Cardiac muscle cell (in vitro differentiated cells and primary cell): ENCODE data around the gene PCP4L1. TPM values are rescaled to one million over a fixed set of nuclear protein-coding genes. Genes with fewer than 3 reads are reported as not detected.

Experiments
- DNase-seq, 2 donors: peaks; one replicate each; pipeline versions ENCODE4 v3.0.0 to v3.0.0-alpha.2; 2010 to 2017; ENCODE audit warnings: low read depth in 1 of 2, low spot score in 1 of 2
- H3K27ac ChIP-seq: fragments of 200-600 bp; sonication (generic); 2 replicates; pipeline ENCODE4 v1.5.1; 2016
- H3K27me3 ChIP-seq: fragments of 200-600 bp; sonication (generic); 2 replicates; pipeline ENCODE4 v1.6.0; 2016; ENCODE audit warnings: control low read depth
- H3K36me3 ChIP-seq: fragments of 200-600 bp; sonication (generic); 2 replicates; pipeline ENCODE4 v1.5.1; 2016; ENCODE audit warnings: control low read depth
- H3K4me1 ChIP-seq: fragments of 200-600 bp; sonication (generic); 2 replicates; pipeline ENCODE4 v1.8.1; 2017; ENCODE audit warnings: low read depth, mild to moderate bottlenecking, mixed run types
- H3K4me3 ChIP-seq: fragments of 200-600 bp; sonication (generic); 2 replicates; pipeline ENCODE4 v1.5.1; 2016; ENCODE audit warnings: mild to moderate bottlenecking
- H3K9me3 ChIP-seq: fragments of 200-600 bp; sonication (generic); 2 replicates; pipeline ENCODE4 v1.5.1; 2017; ENCODE audit warnings: low read depth, mild to moderate bottlenecking, control low read depth
- CTCF ChIP-seq: IDR thresholded peaks from 2 replicates; pipeline ENCODE4 v1.5.1; 2012; ENCODE audit warnings: low read depth, mild to moderate bottlenecking, low read length
- polyA plus RNA-seq: library from polyadenylated mRNA; unstranded; fragments of >200 nt; fragmentation: Nextera tagmentation; extraction: Ambion mirVana; gene quantifications from 2 replicates; pipeline ENCODE4 v1.2.1, GENCODE V29; 2016
- total RNA-seq: library from RNA; depleted of rRNA; stranded (reverse); fragments of >200 nt; gene quantifications from 2 replicates; pipeline ENCODE4 v1.2.3, GENCODE V29; 2016

Gene PCP4L1
- total and polyA plus RNA-seq, 2 experiments from 2014 or later, result 0.21 TPM; not detected in 1

DNA sequence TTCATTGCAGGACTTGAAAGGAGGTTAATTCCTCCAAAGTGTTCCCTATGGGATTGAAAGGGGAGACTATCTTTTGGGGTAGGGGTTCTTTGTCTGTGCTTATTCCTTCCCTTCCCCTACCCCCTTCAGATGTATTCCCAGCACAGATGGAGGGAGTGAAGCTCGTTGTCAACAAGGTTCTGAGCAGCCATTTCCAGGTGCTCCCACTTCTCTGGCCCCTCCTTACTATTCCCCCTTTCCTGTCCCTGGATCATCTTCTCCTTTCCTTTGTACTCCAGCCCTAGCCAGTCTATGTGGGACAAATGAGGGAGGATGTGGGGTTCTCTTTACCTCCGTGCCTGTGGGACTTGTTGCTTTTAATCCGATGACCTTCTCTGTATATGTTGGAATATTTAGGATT lies 31.8 kb upstream of the PCP4L1 start:
- peak overlapping the region; percentile 86 for H3K4me3 ChIP-seq
- no peak overlapping the region for H3K27ac ChIP-seq
- no peak for TF ChIP-seq CTCF
- H3K27me3 ChIP-seq, result no peaks in the 10 kb centered on the region
- DNase-seq, result no peak
- H3K9me3 ChIP-seq, result no peaks in the 10 kb centered on the region
- peaks cover 8% of the 10 kb centered on the region for H3K4me1 ChIP-seq
- H3K36me3 ChIP-seq, result no peaks in the 10 kb centered on the region

- Histone ChIP-seq H3K36me3 (no peaks in the 10 kb centered on the region), H3K9me3 (no peaks in the 10 kb centered on the region), H3K27ac (no peak overlapping the region), H3K4me3 (no peak overlapping the region), H3K4me1 (peaks cover 13% of the 10 kb centered on the region), H3K27me3 (no peaks in the 10 kb centered on the region)
- peak; percentile 83 to 92 for DNase-seq
- peak; percentile 77 for TF ChIP-seq CTCF
These were observed 31.2 kb upstream of the PCP4L1 start for GRCh38 chr1:161227196-161227871.

DNA sequence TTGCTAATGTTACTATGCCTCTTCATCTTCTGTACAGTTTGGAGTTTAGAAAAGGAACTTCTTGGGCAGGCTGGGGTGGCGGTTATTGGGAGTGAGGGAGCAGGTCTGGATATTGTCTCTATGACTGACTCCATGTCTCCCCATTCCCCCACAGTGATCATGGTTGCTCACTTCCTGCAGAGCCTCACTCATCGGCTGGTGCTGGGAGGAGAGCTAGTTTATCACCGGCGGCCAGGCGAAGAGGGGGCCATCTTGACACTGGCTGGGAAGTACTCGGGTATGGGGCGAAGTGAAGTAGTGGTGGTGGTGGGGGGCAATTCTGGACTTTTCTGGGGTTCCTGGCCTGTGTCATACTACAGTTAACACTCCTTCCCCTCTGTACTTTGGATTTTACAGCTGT lies 30.5 kb upstream of the PCP4L1 start:
- Histone ChIP-seq H3K27me3 (no peaks in the 10 kb centered on the region), H3K4me1 (peaks cover 15% of the 10 kb centered on the region), H3K9me3 (no peaks in the 10 kb centered on the region), H3K36me3 (no peaks in the 10 kb centered on the region), H3K27ac (no peak overlapping the region), H3K4me3 (no peak overlapping the region)
- no peak for TF ChIP-seq CTCF
- DNase-seq, result no peak

DNA sequence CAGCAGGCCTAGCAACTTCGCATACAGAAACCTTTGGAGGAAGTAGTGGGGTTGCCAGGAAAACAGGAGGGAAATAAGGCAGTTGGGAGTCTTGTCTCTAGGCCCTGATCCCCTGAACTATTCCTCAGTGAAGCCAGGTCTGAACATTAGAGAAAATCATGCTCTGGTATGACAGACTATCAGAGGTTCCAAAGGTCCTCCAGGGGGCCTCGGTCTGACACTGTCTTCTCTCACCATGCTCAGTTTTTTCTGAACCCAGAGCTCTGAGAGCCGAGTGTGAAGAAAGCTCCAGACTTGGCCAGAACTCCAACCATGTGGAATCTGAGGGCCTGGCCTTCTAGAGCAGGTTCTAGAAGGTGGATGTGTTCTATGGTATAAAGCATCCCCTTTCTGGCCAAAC lies 28.6 kb upstream of the PCP4L1 start:
- peak in 1 of 2 donors; percentile 38 for DNase-seq

GRCh38 chr1:161230762-161231161 lies 27.8 kb upstream of the PCP4L1 start:
- no peak for DNase-seq
- Histone ChIP-seq H3K27ac (no peak overlapping the region), H3K4me1 (peaks cover 11% of the 10 kb centered on the region), H3K4me3 (no peak overlapping the region), H3K9me3 (no peaks in the 10 kb centered on the region), H3K27me3 (no peaks in the 10 kb centered on the region), H3K36me3 (no peaks in the 10 kb centered on the region)
- TF ChIP-seq CTCF, result no peak

More for the DNA sequence above, 28.6 kb upstream of the PCP4L1 start:
- peaks cover 15% of the 10 kb centered on the region for H3K4me1 ChIP-seq
- H3K36me3 ChIP-seq, result no peaks in the 10 kb centered on the region
- no peak for TF ChIP-seq CTCF
- H3K27me3 ChIP-seq, result no peaks in the 10 kb centered on the region
- no peak overlapping the region for H3K27ac ChIP-seq
- H3K9me3 ChIP-seq, result no peaks in the 10 kb centered on the region
- H3K4me3 ChIP-seq, result no peak overlapping the region
